ENCODE measurements around the gene AACS.

GRCh38 chr12:125028106-125028505, 37.1 kb upstream of the AACS start:
- TF ChIP-seq RXRA (IDR thresholded peaks at IDR 0.05; ENCODE audit: insufficient read depth, low read depth, low read length) (no peak), POLR2AphosphoS5 (IDR thresholded peaks at IDR 0.05; ENCODE audit: low read depth, low read length) (no peak), CTCF (IDR thresholded peaks at IDR 0.05; ENCODE audit: control extremely low read depth in 1 of 3, insufficient read depth in 1 of 3, low read depth in 1 of 3, low read length in 3 of 3) (no peak), POLR2A (IDR thresholded peaks at IDR 0.05; ENCODE audit: control extremely low read depth in 1 of 2, low read depth in 2 of 2, low read length in 2 of 2) (no peak), ATF2 (IDR thresholded peaks at IDR 0.05; ENCODE audit: low read length) (no peak), EGR1 (IDR thresholded peaks at IDR 0.05; ENCODE audit: borderline replicate concordance, low read depth, low read length) (no peak), EZH2 (IDR thresholded peaks at IDR 0.05; ENCODE audit: low read depth, low read length, severe bottlenecking) (no peak), RBBP5 (IDR thresholded peaks at IDR 0.05; ENCODE audit: borderline replicate concordance, low read depth, low read length) (no peak), CEBPB (IDR thresholded peaks at IDR 0.05; ENCODE audit: low read depth, low read length) (no peak), FOSL1 (IDR thresholded peaks at IDR 0.05; ENCODE audit: insufficient read depth, low read depth, low read length) (no peak)

Measured in H1 (cell line).